HG03520 (cell line): ENCODE data around the gene CLASP1.
"Not testable (repeated sequence)": the region's sequence is repeated elsewhere in the genome, so short reads cannot be mapped to it uniquely, and the experiment has no call there.

Experiments
- ATAC-seq: cut with Tn5 transposase; IDR thresholded peaks from one replicate; pipeline ENCODE4 v1.9.1; 2021; ENCODE audit warnings: mild to moderate bottlenecking, moderate library complexity; ENCODE audit not compliant: unreplicated experiment

Gene CLASP1

GRCh38 chr2:121663434-121663833, 14.2 kb upstream of the CLASP1 start:
- no peak for ATAC-seq

- ATAC-seq, result no peak
Measured at GRCh38 chr2:121662656-121663055, 13.4 kb upstream of the CLASP1 start.

DNA sequence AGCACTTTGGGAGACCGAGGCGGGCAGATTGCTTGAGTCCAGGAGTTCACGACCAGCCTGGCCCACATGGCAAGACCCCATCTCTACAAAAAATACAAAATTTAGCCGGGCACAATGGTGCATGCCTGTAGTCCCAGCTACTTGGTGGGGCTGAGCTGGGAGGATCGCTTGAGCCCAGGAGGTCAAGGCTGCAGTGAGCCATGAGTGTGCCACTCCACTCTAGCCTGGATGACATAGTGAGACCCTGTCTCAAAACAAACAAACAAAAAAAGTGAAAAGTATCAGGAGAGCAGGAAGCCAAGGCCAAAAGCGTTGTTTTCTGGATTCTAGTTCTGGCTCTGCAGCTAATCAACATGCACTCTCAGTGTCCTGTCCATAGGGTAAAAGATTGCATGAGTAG, 10.7 kb upstream of the CLASP1 start:
- no peak for ATAC-seq

DNA sequence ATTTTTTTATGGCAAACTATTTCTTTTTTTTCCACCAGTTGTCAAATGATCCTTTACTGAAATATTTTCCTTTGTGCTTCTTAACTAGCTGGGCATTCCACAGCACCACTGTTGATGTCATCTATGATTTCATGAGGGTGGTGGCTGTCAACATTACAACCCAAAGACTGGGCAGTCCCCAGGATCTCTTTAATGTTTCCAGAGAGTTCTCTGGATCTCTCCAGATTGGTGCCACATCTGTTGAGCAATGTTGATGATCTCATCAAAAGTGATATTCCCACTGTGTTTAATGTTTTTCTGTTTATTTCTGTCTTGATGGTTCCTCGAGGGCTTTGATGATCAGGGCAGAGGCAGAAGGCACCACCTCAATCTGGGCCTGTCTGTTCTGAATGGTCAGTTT, 9.1 kb upstream of the CLASP1 start:
- ATAC-seq, result not testable (repeated sequence)

DNA sequence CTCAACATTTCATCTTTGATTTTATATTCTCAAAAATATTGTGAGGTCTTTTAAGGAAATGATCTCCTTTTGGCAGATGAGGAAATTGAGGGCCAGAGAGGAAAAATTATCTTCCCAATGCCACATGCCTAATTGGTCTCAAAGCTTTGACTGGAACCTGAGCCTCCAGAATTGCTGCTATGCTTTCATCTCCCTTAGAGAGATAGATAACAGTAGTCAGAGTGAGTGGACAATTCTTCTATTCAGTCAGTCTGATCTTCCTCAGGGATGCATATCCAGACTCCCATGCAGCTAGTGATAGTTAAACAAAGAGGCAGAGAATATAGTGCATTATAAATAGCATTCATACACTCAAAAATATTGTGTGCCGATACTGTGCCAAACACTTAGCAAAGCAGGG, 3.8 kb upstream of the CLASP1 start:
- ATAC-seq, result no peak

DNA sequence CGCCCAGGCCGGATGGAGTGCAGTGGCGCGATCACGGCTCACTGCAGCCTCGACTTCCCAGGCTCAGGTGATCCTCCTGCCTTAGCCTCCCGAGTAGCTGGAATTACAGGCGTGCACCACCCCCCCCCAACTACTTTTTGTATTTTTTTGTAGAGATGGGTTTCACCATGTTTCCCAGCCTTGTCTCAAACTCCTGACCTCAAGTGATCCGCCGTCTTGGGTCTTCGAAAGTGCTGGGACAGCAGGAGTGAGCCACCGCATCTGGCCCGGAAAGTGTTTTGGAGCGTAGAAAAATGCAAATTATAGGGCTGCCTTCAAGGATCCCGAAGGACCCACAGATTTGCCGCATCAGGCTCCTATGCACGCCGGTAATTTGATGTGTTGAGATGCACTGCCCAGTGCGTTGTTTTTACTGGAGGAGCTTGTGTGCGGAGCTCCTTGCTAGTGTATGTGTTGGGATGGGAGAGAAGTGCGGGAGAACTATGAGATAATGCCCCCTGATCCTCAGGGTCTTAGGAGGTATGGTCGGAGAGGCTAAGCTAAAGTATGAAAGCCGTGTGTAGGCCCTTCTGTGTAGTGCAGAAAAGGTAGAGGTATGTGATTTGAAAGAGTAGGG, 1.2 kb upstream of the CLASP1 start:
- no peak for ATAC-seq

DNA sequence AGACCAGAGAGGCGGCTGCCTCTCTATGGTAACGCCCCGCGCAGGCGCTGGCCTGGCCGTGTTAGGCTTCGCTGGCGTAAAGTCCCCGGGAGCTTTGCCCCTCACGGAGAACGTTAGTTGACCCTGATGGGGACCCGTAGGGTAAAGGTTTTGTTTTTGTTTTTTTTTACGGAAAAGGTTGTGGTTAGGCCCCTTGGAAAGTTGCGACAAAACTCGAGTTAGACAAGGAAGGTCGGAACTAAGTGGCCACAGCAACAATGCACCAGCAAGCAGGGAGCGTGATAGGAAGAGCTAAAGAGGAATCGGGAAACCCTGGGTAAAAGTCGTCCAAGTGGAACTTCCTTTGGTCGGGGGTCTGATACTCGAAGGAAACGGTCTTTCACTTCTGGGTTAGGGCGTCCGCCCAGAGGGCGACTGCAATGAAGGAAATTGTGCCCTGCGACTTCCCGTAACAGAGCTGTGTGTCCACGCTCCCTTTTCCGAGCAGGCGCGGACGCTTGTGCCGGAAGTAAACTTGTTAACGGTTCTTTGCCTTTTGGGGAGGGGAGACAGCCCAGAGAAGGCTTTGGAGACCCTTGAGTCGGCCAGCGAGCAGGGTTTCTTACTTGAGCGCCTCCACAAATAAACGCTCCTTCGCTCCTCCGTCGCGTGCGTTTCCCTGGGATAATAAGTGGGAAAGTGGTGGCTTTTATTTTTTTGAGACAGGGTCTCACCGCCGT, 493 bp upstream of the CLASP1 start:
- ATAC-seq, result peak; percentile 91

DNA sequence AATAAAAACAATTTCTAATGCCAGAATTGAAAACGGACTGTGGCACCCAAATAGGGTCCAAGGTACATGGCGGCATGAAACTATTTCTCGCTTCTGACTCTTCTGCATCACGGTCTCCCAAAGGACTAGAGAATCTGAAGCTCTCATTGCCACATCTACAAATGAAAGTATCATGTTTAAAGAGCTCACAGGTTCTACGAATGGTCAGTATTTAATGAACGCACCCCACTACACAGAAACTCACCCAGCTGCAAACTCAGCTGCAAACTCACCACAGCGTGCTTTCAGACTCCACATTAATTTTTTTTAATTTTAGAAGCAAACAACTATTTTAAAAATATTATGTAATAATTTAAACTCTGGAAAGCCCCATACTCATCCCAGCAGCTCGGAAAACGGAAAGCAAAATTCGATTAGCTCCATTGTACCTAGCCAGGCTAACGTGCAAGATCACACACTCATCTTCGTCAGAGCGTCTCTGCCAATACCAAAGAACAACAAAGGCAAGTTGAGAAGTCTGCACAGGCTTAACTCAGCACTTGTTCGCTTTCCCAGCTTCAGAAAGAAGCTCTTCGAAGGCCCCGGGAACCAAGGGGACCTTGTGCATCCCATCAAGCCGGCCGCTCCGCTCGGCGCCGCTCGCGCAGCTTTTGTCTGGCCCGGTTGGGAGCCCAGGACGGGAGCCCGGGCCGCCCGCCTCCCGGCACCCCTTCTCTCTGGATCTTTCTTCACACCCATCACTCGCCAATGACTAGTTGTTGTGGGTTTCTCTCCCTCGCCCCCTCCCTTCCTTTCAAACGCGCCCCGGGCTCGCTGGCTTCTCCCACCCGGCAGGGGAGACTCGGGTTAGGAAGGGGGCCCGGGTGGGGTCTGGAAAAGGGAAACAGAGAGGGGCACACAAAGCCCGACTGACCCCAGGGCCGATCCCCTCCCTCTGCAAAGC, 785 bp downstream of the CLASP1 start:
- ATAC-seq, result peak; percentile 24

- ATAC-seq, result no peak
Measured at GRCh38 chr2:121647396-121647795, 1.9 kb downstream of the CLASP1 start.

- ATAC-seq, result no peak
Measured at GRCh38 chr2:121644715-121645114, 4.5 kb downstream of the CLASP1 start.

GRCh38 chr2:121643877-121644276, 5.4 kb downstream of the CLASP1 start:
- no peak for ATAC-seq

- no peak for ATAC-seq
Measured at GRCh38 chr2:121640380-121641316, 8.6 kb downstream of the CLASP1 start.

GRCh38 chr2:121639846-121640245, 9.4 kb downstream of the CLASP1 start:
- not testable (repeated sequence) for ATAC-seq

DNA sequence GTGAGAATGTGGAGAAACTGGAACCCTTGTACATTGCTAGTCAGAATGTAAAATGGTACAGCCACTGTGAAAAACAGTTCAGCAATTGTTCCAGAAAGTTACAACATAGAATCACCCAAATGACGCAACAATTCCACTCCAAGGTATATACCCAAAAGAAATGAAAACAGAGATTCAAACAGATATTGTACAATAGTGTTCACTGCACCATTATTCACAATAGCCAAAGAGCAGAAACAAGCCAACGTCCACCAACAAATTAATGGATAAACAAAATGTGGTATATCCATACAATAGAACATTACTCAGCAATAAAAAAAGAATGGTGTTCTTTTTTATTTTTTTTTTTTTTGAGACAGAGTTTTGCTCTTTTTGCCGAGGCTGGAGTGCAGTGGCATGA, 10.9 kb downstream of the CLASP1 start:
- no peak for ATAC-seq

GRCh38 chr2:121635371-121635770, 13.9 kb downstream of the CLASP1 start:
- no peak for ATAC-seq

DNA sequence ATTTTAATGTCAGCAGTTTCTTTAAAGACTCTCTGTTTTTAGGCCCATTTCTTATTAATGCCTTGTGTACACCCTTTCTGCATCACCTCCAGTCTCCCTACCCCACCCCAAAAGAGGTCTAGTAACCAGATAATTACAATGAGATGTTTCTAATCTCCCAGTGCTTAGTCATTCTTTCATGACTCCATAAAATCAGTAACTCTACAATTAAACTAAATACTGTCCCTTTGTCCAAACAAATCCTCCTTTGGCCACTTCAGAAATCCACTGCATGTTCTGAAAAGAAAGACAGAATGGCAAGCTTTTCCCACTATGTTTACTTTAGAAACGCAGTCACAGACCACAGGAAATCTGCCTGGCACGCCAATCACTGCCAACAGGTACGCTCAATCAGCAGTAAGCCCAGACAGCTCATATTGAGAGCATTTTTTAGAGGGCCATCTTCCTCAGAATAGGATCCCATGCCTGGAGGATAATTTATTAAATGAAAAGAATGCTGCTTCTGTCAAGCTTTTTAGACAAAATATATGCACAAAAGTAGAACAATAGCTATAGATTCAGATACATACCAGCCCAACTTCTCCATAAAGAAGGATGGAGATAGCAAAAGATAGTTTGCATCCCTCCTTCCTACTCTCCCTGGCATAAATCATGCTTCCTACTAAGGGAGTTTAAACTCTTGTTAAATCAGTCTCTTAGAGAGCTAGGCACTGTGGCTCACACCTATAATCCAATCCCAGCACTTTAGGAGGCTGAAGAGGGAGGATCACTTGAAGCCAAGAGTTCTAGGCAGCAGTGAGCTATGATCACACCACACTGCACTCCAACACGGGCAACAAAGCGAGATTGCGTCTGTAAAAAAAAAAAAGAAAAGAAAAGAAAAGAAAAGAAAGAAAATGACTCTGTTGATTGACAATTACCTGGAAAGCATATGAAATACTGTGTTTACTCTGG, 14.6 kb downstream of the CLASP1 start:
- ATAC-seq, result no peak

DNA sequence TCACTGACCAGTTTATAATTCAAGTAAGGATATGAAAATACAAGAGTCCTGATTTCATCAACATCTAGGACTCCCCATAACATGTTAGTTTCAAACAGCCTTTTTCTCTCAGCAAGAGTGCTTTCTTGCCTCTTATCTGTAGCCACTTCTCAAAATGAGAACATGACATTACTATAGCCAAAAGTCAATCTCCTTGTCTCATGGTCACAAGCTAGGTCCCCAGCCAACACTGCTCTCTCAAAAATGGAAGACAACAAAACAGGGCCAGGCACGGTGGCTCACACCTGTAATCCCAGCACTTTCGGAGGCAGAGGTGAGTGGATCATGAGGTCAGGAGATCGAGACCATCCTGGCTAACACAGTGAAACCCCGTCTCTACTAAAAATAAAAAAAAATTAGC, 15.8 kb downstream of the CLASP1 start:
- no peak for ATAC-seq

DNA sequence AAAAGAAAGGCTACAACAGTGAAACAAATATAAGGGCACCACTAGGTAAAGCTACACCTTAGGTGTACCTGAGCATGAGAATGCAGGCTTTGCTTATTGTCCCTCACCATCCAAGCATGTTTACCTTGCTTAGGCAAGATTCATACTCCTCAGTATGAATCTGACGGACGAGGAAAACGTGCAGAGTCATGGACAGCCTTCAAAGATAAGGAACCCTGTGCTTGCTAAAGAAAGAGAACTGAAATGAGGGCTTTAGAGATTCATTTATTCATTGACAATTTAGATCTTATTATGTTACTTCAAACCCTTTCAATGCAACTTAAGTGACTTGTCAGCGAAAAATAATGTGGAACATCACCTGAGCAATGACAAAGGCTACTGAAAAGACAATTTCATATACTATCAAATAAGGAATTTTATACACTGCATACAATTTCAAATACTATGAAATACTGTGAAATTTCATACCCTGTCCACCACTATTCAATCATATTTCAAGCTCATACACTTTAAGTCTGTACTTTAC, 21.7 kb downstream of the CLASP1 start:
- ATAC-seq, result no peak
